Osteocyte (in vitro differentiated cells): Measurements from ENCODE around the gene ENAH. TPM values are rescaled to one million over a fixed set of nuclear protein-coding genes. Genes with fewer than 3 reads are reported as not detected.
"Not testable (repeated sequence)": the region's sequence is repeated elsewhere in the genome, so short reads cannot be mapped to it uniquely, and the experiment has no call there.

Source experiments
- DNase-seq: peaks from one replicate; pipeline ENCODE4 v3.0.0; 2021; ENCODE audit warnings: mixed read lengths; ENCODE audit not compliant: unreplicated experiment; ENCODE audit errors: extremely low spot score
- H3K27ac Mint-ChIP-seq: one replicate; pipeline ENCODE4 v1.8.0; 2021; ENCODE audit warnings: mild to moderate bottlenecking, mixed read lengths; ENCODE audit not compliant: unreplicated experiment
- H3K27me3 Mint-ChIP-seq: one replicate; pipeline ENCODE4 v1.8.0; 2021; ENCODE audit warnings: mixed read lengths; ENCODE audit not compliant: unreplicated experiment
- H3K36me3 Mint-ChIP-seq: one replicate; pipeline ENCODE4 v1.8.0; 2021; ENCODE audit warnings: mixed read lengths; ENCODE audit not compliant: unreplicated experiment
- H3K4me1 Mint-ChIP-seq: one replicate; pipeline ENCODE4 v1.8.0; 2021; ENCODE audit warnings: mixed read lengths; ENCODE audit not compliant: unreplicated experiment
- H3K4me3 Mint-ChIP-seq: one replicate; pipeline ENCODE4 v1.8.0; 2021; ENCODE audit warnings: mild to moderate bottlenecking, moderate library complexity, mixed read lengths; ENCODE audit not compliant: unreplicated experiment
- H3K9me3 Mint-ChIP-seq: one replicate; pipeline ENCODE4 v1.8.0; 2021; ENCODE audit warnings: mixed read lengths; ENCODE audit not compliant: unreplicated experiment
- total RNA-seq: library from RNA; stranded (reverse); gene quantifications from 2 replicates; pipeline ENCODE4 v1.2.1, GENCODE V29; 2021
- TF ChIP-seq, protein P1 (sequence below): fragments of 200-600 bp; sonication (generic); IDR thresholded peaks from 2 replicates; pipeline ENCODE4 v1.5.0; 2021; ENCODE audit warnings: antibody characterized with exemption, mild to moderate bottlenecking, moderate library complexity

Gene ENAH
- total RNA-seq, 1 donor from 2014 or later = 232 TPM

DNA sequence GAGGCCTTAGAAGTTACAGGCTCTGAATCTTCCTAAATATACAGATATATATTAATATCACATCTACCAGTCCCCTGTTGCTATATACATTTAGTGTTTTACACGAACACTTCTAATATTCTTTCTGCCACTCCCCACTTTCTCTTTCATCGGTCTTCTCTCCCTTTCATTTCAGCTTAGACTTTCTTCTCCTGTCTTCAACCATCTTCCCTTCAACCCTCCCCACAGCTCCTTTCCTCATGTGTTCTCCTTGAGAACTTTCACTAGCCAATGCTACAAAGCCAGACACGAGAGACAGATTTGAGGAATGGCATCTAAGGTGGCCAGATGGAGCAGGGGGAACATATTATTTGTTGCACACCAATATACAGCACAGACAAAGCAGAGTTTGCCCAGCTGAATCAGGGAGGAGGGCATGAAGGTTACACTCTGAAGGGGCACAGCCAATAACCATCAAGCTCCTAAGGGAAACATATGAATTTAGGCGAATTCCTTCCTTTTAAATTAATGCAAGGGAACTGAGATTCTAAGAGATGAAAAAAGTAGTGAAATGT, 141.0 kb downstream of the ENAH start:
- no peak for DNase-seq
- Mint-ChIP-seq H3K27ac (peak overlapping the region; percentile 64), H3K36me3 (peaks cover 26% of the 10 kb centered on the region), H3K9me3 (no peaks in the 10 kb centered on the region), H3K4me1 (peaks cover 30% of the 10 kb centered on the region), H3K27me3 (no peaks in the 10 kb centered on the region), H3K4me3 (no peak overlapping the region)
- TF ChIP-seq, protein P1, sequence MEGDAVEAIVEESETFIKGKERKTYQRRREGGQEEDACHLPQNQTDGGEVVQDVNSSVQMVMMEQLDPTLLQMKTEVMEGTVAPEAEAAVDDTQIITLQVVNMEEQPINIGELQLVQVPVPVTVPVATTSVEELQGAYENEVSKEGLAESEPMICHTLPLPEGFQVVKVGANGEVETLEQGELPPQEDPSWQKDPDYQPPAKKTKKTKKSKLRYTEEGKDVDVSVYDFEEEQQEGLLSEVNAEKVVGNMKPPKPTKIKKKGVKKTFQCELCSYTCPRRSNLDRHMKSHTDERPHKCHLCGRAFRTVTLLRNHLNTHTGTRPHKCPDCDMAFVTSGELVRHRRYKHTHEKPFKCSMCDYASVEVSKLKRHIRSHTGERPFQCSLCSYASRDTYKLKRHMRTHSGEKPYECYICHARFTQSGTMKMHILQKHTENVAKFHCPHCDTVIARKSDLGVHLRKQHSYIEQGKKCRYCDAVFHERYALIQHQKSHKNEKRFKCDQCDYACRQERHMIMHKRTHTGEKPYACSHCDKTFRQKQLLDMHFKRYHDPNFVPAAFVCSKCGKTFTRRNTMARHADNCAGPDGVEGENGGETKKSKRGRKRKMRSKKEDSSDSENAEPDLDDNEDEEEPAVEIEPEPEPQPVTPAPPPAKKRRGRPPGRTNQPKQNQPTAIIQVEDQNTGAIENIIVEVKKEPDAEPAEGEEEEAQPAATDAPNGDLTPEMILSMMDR = no peak

DNA sequence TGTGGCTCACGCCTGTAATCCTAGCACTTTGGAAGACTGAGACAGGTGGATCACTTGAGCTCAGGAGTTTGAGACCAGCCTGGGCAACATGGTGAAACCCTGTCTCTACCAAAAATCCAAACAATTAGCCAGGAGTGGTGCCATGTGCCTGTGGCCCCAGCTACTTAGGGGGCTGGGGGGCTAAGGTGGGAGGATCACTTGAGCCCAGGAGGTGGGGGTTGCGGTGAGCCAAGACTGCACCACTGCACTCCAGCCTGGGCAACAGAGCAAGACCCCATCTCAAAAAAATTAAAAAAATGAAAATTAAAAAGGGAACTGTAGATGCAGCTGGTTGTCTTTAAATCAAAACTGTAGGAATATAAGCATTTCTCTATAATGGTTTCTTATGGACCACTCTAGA, 142.2 kb downstream of the ENAH start:
- DNase-seq = not testable (repeated sequence)
- H3K36me3 Mint-ChIP-seq = peaks cover 30% of the 10 kb centered on the region

GRCh38 chr1:225509770-225510169, 143.2 kb downstream of the ENAH start:
- no peaks in the 10 kb centered on the region for H3K9me3 Mint-ChIP-seq
- H3K4me1 Mint-ChIP-seq = peaks cover 23% of the 10 kb centered on the region
- H3K36me3 Mint-ChIP-seq = peaks cover 35% of the 10 kb centered on the region
- no peaks in the 10 kb centered on the region for H3K27me3 Mint-ChIP-seq
- DNase-seq = no peak
- H3K27ac Mint-ChIP-seq = peak overlapping the region; percentile 94
- TF ChIP-seq, protein P1 = no peak
- no peak overlapping the region for H3K4me3 Mint-ChIP-seq

More for the DNA sequence above, 142.2 kb downstream of the ENAH start:
- not testable (repeated sequence) for H3K9me3 Mint-ChIP-seq, H3K27ac Mint-ChIP-seq, H3K27me3 Mint-ChIP-seq, H3K4me3 Mint-ChIP-seq
- peaks cover 28% of the 10 kb centered on the region for H3K4me1 Mint-ChIP-seq

DNA sequence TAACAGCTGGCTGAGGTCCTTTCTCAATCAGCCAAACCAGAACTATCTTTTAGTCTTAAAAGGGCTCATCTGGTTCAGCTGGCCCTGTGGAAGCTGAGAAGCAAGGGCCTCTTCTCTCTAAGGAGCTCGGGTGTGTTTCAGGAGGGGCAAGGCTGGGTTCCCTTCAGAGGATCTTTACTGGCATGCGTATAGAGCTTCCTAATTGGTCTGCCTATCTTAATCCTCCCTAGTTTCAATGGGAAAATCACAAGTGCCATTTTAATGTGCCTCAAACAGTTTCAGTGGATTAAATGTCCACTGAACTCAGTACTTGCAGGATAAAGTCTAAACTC, 143.6 kb downstream of the ENAH start:
- no peak for DNase-seq
- Mint-ChIP-seq H3K4me3 (no peak overlapping the region), H3K27me3 (no peaks in the 10 kb centered on the region), H3K4me1 (peaks cover 23% of the 10 kb centered on the region), H3K9me3 (no peaks in the 10 kb centered on the region), H3K36me3 (peaks cover 39% of the 10 kb centered on the region), H3K27ac (peak overlapping the region; percentile 94)
- TF ChIP-seq, protein P1 = no peak

GRCh38 chr1:225508538-225509375, 144.2 kb downstream of the ENAH start:
- H3K4me1 Mint-ChIP-seq = peaks cover 23% of the 10 kb centered on the region
- H3K9me3 Mint-ChIP-seq = no peaks in the 10 kb centered on the region
- peak overlapping the region; percentile 94 for H3K27ac Mint-ChIP-seq
- no peak for DNase-seq
- H3K36me3 Mint-ChIP-seq = peaks cover 39% of the 10 kb centered on the region
- H3K4me3 Mint-ChIP-seq = peak overlapping the region; percentile 6
- TF ChIP-seq, protein P1 = no peak
- H3K27me3 Mint-ChIP-seq = no peaks in the 10 kb centered on the region
